Thyroid gland (tissue), 4 donors: ENCODE results near the gene RPL5.

ENCODE experiments used
- POLR2A ChIP-seq, 2 donors: fragments of 450-650 bp; IDR thresholded peaks; one replicate each; pipeline ENCODE4 v1.6.1; 2017; ENCODE audit warnings: antibody characterized with exemption in 2 of 2, mild to moderate bottlenecking in 2 of 2, moderate library complexity in 1 of 2
- TF ChIP-seq, protein P1 (sequence below), 6 experiments: fragments of 200-600 bp in 3 of 6; fragments of 450-650 bp in 3 of 6; sonication (generic) in 3 of 6; IDR thresholded peaks; one replicate each; pipeline ENCODE4 v1.5.1; 2016 to 2019; ENCODE audit warnings: antibody characterized with exemption in 6 of 6, mild to moderate bottlenecking in 2 of 6, inconsistent platforms in 1 of 6, moderate library complexity in 1 of 6

DNA sequence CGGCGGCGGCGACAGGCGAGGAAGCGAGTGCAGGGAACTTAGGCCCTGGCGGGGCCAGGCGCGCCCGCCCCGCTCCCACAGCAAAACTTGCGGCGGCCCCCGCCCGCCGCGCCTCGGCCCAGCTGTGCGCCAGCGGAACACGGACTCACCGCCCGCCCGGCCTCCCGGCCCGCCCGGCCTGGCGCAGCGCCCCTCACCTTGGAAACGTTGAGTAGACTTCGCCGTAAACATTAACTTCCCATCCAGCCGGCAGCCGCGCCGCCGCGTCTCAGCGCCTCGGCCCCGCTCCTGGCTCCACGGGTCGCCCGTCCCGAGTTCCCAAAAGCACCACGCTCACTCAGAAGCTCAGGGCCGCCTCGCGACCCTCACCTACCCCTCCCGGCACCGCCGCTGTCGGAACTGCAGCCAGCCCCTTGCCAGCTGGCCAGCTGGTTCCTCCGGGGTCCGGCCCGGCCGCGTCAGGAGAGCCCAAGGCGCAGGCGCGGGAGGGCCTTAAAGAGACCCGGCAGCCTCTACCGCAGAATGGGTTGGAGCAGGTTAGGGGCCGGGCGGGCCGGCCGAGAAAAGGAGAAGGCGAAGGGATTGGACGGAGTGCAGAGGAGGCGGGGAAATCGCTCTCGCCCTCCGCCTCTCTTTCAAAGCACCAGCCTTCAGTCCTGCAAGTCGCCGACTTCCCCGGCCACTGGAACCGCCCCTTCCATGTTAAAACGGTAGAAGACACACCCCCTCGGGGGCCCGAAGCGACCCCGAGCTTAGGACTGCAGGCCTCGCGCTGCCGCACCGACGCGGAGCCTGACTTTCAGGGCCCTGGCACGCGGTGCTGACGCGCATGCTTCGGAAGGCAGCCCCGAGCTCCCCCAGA lies 47.0 kb upstream of the RPL5 start, which contains the start of gene EVI5:
- TF ChIP-seq, protein P1, sequence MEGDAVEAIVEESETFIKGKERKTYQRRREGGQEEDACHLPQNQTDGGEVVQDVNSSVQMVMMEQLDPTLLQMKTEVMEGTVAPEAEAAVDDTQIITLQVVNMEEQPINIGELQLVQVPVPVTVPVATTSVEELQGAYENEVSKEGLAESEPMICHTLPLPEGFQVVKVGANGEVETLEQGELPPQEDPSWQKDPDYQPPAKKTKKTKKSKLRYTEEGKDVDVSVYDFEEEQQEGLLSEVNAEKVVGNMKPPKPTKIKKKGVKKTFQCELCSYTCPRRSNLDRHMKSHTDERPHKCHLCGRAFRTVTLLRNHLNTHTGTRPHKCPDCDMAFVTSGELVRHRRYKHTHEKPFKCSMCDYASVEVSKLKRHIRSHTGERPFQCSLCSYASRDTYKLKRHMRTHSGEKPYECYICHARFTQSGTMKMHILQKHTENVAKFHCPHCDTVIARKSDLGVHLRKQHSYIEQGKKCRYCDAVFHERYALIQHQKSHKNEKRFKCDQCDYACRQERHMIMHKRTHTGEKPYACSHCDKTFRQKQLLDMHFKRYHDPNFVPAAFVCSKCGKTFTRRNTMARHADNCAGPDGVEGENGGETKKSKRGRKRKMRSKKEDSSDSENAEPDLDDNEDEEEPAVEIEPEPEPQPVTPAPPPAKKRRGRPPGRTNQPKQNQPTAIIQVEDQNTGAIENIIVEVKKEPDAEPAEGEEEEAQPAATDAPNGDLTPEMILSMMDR (IDR thresholded peaks at IDR 0.05) = peak in 1 of 6 experiments; percentile 25
- peak; percentile 70 to 86 for TF ChIP-seq POLR2A (IDR thresholded peaks at IDR 0.05)
